Spleen (tissue), 11 donors: ENCODE measurements around the gene CAPG. TPM values are rescaled to one million over a fixed set of nuclear protein-coding genes. Genes with fewer than 3 reads are reported as not detected.

ENCODE experiments used
- DNase-seq: peaks from one replicate; pipeline ENCODE4 v3.0.0-alpha.2; 2020
- H3K27ac ChIP-seq, 8 donors: fragments of 200-600 bp; sonication (generic) in 7 of 8; 1 replicate in 4 of 8; 2 replicates in 4 of 8; pipeline versions ENCODE4 v1.5.0 to v1.8.0; 2016 to 2021; ENCODE audit warnings: inconsistent platforms in 4 of 8, mild to moderate bottlenecking in 4 of 8, moderate library complexity in 1 of 8
- H3K27me3 ChIP-seq, 7 donors: fragments of 200-600 bp; sonication (generic) in 6 of 7; replicated peaks in 1 of 7; 1 replicate in 4 of 7; 2 replicates in 3 of 7; pipeline versions ENCODE4 v1.5.0 to v1.8.0; 2016 to 2021; ENCODE audit warnings: inconsistent platforms in 3 of 7, mild to moderate bottlenecking in 1 of 7
- H3K36me3 ChIP-seq, 6 donors: fragments of 200-600 bp; sonication (generic) in 5 of 6; 1 replicate in 4 of 6; 2 replicates in 2 of 6; pipeline versions ENCODE4 v1.5.0 to v1.8.0; 2016 to 2021; ENCODE audit warnings: inconsistent platforms in 2 of 6
- H3K4me1 ChIP-seq, 6 donors: fragments of 200-600 bp; sonication (generic) in 5 of 6; 1 replicate in 3 of 6; 2 replicates in 3 of 6; pipeline versions ENCODE4 v1.5.0 to v1.8.0; 2016 to 2021; ENCODE audit warnings: inconsistent platforms in 3 of 6
- H3K4me3 ChIP-seq, 8 donors: fragments of 200-600 bp; sonication (generic) in 7 of 8; 1 replicate in 4 of 8; 2 replicates in 4 of 8; pipeline versions ENCODE4 v1.5.0 to v1.8.0; 2016 to 2021; ENCODE audit warnings: inconsistent platforms in 4 of 8, mild to moderate bottlenecking in 4 of 8, moderate library complexity in 2 of 8
- H3K9me3 ChIP-seq, 8 donors: fragments of 200-600 bp; sonication (generic) in 7 of 8; 1 replicate in 4 of 8; 2 replicates in 4 of 8; pipeline versions ENCODE4 v1.5.0 to v1.8.0; 2016 to 2021; ENCODE audit warnings: inconsistent platforms in 4 of 8
- POLR2A ChIP-seq, 3 donors: fragments of 450-650 bp; IDR thresholded peaks; one replicate each; pipeline ENCODE4 v1.5.1; 2017; ENCODE audit warnings: antibody characterized with exemption in 3 of 3, mild to moderate bottlenecking in 1 of 3
- POLR2AphosphoS5 ChIP-seq, 3 donors: sonication (generic); formaldehyde crosslinking; IDR thresholded peaks; one replicate each; pipeline ENCODE4 v1.5.1; 2017; ENCODE audit warnings: antibody characterized with exemption in 3 of 3
- WGBS, 5 donors: extraction: QIAGEN DNeasy Blood & Tissue Kit in 3 of 5; methylation state at CpG; one replicate each; pipeline versions ENCODE4 v1.1.5 to v1.1.7; 2013 to 2018; 5-methylcytosine and 5-hydroxymethylcytosine counted together
- intact Hi-C: fragments of 100-400 bp; cut with DNase I; formaldehyde crosslinking; loops from one replicate; pipeline ENCODE4 v1.15.0; 2023; ENCODE audit warnings: low total_unique reads
- polyA plus RNA-seq, 3 donors: library from polyadenylated mRNA; stranded (reverse); fragments of 200-250 nt; gene quantifications; one replicate each; pipeline ENCODE4 v1.2.1, GENCODE V29; 2013
- total RNA-seq, 7 donors: library from RNA; depleted of rRNA in 3 of 7; stranded (reverse); fragments of >200 nt in 3 of 7; fragmentation: NEBNext Ultra II Directional in 4 of 7; extraction: Animal tissue kit (Norgen Biotek cat#: 25700) in 4 of 7; gene quantifications; one replicate each; pipeline versions ENCODE4 v1.1.0 to v1.2.1, GENCODE V29; 2016 to 2021
- TF ChIP-seq, protein P1 (sequence below), 11 experiments: fragments of 200-600 bp in 7 of 11; fragments of 450-650 bp in 4 of 11; sonication (generic) in 4 of 11; IDR thresholded peaks in 8 of 11; conservative IDR thresholded peaks in 3 of 11; 1 replicate in 7 of 11; 2 replicates in 4 of 11; pipeline versions ENCODE4 v1.4.0 to v1.8.0; 2016 to 2021; ENCODE audit warnings: antibody characterized with exemption in 11 of 11, inconsistent platforms in 4 of 11, mild to moderate bottlenecking in 1 of 11
- donor health status: healthy with polysubstance abuse.
- donor health status: DM: no; HTN: no; CAD: no; lungs with moderate emphysema.
- donor health status: DM: no; HTN: no; CAD: no.
- donor health status: Bipolar disorder and iron deficiency.
- donor health status: healthy.
- donor health status: DM: no; HTN: no; CAD: no.
- donor health status: DM: yes; HTN: yes; CAD: no.

Gene CAPG
- total and polyA plus RNA-seq, 10 donors, result 31.1 to 196 (median 59.0) TPM

- H3K4me1 ChIP-seq, result peaks cover 21 to 67% (median 36%) of the 10 kb centered on the region in 6 donors
- intact Hi-C loops, result no loop called here
- no peaks in the 10 kb centered on the region for H3K36me3 ChIP-seq
- WGBS, 5 donors, result 62 to 70% (median 66%) methylated on average over 4 to 17 of the region's 17 CpGs
- TF ChIP-seq POLR2A (IDR thresholded peaks at IDR 0.05) (no peak), POLR2AphosphoS5 (IDR thresholded peaks at IDR 0.05) (no peak)
- TF ChIP-seq, protein P1, sequence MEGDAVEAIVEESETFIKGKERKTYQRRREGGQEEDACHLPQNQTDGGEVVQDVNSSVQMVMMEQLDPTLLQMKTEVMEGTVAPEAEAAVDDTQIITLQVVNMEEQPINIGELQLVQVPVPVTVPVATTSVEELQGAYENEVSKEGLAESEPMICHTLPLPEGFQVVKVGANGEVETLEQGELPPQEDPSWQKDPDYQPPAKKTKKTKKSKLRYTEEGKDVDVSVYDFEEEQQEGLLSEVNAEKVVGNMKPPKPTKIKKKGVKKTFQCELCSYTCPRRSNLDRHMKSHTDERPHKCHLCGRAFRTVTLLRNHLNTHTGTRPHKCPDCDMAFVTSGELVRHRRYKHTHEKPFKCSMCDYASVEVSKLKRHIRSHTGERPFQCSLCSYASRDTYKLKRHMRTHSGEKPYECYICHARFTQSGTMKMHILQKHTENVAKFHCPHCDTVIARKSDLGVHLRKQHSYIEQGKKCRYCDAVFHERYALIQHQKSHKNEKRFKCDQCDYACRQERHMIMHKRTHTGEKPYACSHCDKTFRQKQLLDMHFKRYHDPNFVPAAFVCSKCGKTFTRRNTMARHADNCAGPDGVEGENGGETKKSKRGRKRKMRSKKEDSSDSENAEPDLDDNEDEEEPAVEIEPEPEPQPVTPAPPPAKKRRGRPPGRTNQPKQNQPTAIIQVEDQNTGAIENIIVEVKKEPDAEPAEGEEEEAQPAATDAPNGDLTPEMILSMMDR (IDR thresholded peaks at IDR 0.05 in 8 of 11, conservative IDR thresholded peaks at IDR 0.05 in 3 of 11), result no peak
- no peaks in the 10 kb centered on the region for H3K9me3 ChIP-seq
- H3K4me3 ChIP-seq, result peak overlapping the region; percentile 55 to 88 (median 64)
- peaks cover 0 to 4% (median 0%) of the 10 kb centered on the region in 7 donors for H3K27me3 ChIP-seq
- no peak for DNase-seq
- peak overlapping the region; percentile 90 to 99 (median 95) for H3K27ac ChIP-seq
Measured at GRCh38 chr2:85419009-85419675, 9.0 kb upstream of the CAPG start.

DNA sequence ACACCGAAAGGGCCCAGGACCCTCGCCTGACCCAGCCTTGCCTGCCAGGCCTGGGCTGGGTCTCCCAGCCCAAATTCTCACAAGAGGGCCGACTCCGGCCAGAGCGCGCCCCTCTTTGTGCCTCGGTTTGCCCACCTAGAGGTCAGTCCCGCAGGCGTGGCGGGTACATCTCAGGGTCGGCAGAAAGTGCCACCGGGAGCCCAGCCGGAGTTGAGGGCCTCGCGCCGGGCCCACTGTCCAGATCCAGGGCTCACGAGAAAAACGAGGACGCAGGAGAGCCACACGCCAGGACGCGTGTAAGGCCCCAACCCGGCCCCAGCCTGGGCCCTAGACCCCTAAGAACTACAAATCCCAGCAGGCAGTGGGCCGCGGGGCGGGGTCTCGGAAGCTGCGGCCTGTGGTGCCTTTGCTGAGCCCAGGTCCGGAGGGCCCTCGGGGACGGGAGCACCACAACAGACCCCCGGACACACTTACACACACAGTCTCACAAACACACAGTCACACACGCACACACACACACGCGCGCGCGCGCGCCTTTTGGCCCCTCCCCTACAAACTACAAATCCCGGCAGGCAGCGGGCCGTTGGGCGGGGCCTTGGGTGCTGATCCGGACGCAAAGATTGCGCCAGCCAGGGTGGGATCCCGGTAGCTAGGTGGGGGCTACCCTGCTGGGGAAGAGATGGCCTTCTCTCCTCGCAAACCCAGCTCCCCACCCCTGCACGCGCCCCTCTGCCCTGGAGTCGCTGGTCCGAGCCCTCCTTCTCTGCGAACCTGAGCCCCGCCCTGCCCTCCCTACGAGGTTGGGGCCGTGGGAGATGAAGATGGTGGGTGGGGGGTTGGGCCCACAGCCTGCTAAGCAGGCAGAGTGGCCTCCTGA is 8.2 kb upstream of the CAPG start, which contains the start of gene SH2D6:
SH2D6 (plus strand) TSS at position 583 of the 877 bp plus-strand sequence. CDS start 10,752 bp downstream, outside the sequence.
- Histone ChIP-seq H3K36me3 (no peaks in the 10 kb centered on the region), H3K27me3 (peaks cover 0 to 12% (median 6%) of the 10 kb centered on the region in 7 donors), H3K4me1 (peaks cover 21 to 74% (median 43%) of the 10 kb centered on the region in 6 donors), H3K27ac (peak within 1 kb of the TSS; percentile 90 to 99 (median 95)), H3K4me3 (peak within 1 kb of the TSS; percentile 55 to 88 (median 64)), H3K9me3 (no peaks in the 10 kb centered on the region)
- DNase-seq, result peak; percentile 96
- 17 to 34% (median 19%) methylated on average over 25 to 57 of the region's 57 CpGs for WGBS, 5 donors
- intact Hi-C loops, result no loop called here
- TF ChIP-seq POLR2AphosphoS5 (IDR thresholded peaks at IDR 0.05), result peak; percentile 87 to 90 (median 90)
- TF ChIP-seq, protein P1 (IDR thresholded peaks at IDR 0.05 in 8 of 11, conservative IDR thresholded peaks at IDR 0.05 in 3 of 11), result peak in 1 of 11 experiments; percentile 9
- peak; percentile 25 to 50 (median 47) for TF ChIP-seq POLR2A (IDR thresholded peaks at IDR 0.05)

GRCh38 chr2:85415980-85416650 is 5.9 kb upstream of the CAPG start:
- peaks cover 20 to 81% (median 47%) of the 10 kb centered on the region in 6 donors for H3K4me1 ChIP-seq
- H3K27ac ChIP-seq, result no peak overlapping the region
- H3K27me3 ChIP-seq, result peaks cover 0 to 19% (median 6%) of the 10 kb centered on the region in 7 donors
- H3K4me3 ChIP-seq, result no peak overlapping the region
- DNase-seq, result no peak
- 57 to 85% (median 69%) methylated on average over 12 of the region's 12 CpGs for WGBS, 5 donors
- intact Hi-C loops, result no loop called here
- no peaks in the 10 kb centered on the region for H3K36me3 ChIP-seq
- TF ChIP-seq POLR2AphosphoS5 (IDR thresholded peaks at IDR 0.05) (no peak), POLR2A (IDR thresholded peaks at IDR 0.05) (no peak)
- TF ChIP-seq, protein P1 (IDR thresholded peaks at IDR 0.05 in 8 of 11, conservative IDR thresholded peaks at IDR 0.05 in 3 of 11), result no peak
- no peaks in the 10 kb centered on the region for H3K9me3 ChIP-seq
